HepG2 (cell line): ENCODE data around the gene DNAAF8. TPM values are rescaled to one million over a fixed set of nuclear protein-coding genes. Genes with fewer than 3 reads are reported as not detected.

Experiments used
- ARNTL ChIP-seq: sonication (generic); formaldehyde crosslinking; IDR thresholded peaks from 2 replicates; pipeline ENCODE4 v1.4.0; 2020; ENCODE audit warnings: mild to moderate bottlenecking, missing genetic modification reagents
- GABPA ChIP-seq, 2 experiments: IDR thresholded peaks; 2 replicates each; pipeline ENCODE4 v1.6.1; 2011 to 2016; ENCODE audit warnings: low read depth in 2 of 2, low read length in 1 of 2, missing biosample characterization in 1 of 2, missing genetic modification characterization in 1 of 2
- HES4 ChIP-seq: sonication (generic); formaldehyde crosslinking; IDR thresholded peaks from 2 replicates; pipeline ENCODE4 v1.9.0; 2021; ENCODE audit warnings: mild to moderate bottlenecking, missing genetic modification reagents, borderline replicate concordance
- NFRKB ChIP-seq: fragments of 450-650 bp; IDR thresholded peaks from 2 replicates; pipeline ENCODE4 v1.6.1; 2017
- POLR2A ChIP-seq, 2 experiments: IDR thresholded peaks; 2 replicates each; pipeline ENCODE4 v1.6.1; 2011; ENCODE audit warnings: low read depth in 2 of 2, low read length in 2 of 2, mild to moderate bottlenecking in 1 of 2, moderate library complexity in 1 of 2; ENCODE audit not compliant: insufficient read depth in 1 of 2
- RBFOX2 ChIP-seq: fragments of 200-400 bp; formaldehyde crosslinking; IDR thresholded peaks from 2 replicates; pipeline ENCODE4 v1.6.1; 2017; ENCODE audit warnings: low read depth, mild to moderate bottlenecking, low read length
- SIX4 ChIP-seq: sonication (generic); formaldehyde crosslinking; IDR thresholded peaks from 2 replicates; pipeline ENCODE4 v1.4.0; 2020; ENCODE audit warnings: missing genetic modification reagents
- SNAI1 ChIP-seq: sonication (generic); formaldehyde crosslinking; IDR thresholded peaks from 2 replicates; pipeline ENCODE4 v1.5.0; 2020; ENCODE audit warnings: mild to moderate bottlenecking, missing genetic modification reagents, borderline replicate concordance
- SRSF9 ChIP-seq: fragments of 200-400 bp; formaldehyde crosslinking; IDR thresholded peaks from 2 replicates; pipeline ENCODE4 v1.6.1; 2018; ENCODE audit warnings: borderline replicate concordance, mild to moderate bottlenecking, low read depth, low read length; ENCODE audit not compliant: insufficient read depth, poor library complexity, severe bottlenecking
- SUZ12 ChIP-seq: fragments of 150-350 bp; IDR thresholded peaks from 2 replicates; pipeline ENCODE4 v1.6.1; 2014; ENCODE audit warnings: low read depth, low read length
- ZC3H13 ChIP-seq: sonication (generic); formaldehyde crosslinking; IDR thresholded peaks from 2 replicates; pipeline ENCODE4 v1.8.1; 2023; ENCODE audit warnings: mild to moderate bottlenecking, missing genetic modification reagents, moderate library complexity
- ZNF350 ChIP-seq: sonication (generic); formaldehyde crosslinking; IDR thresholded peaks from 2 replicates; pipeline ENCODE4 v1.4.0; 2020; ENCODE audit warnings: mild to moderate bottlenecking, low read depth, missing genetic modification reagents, borderline replicate concordance
- ZNF761 ChIP-seq: sonication (generic); formaldehyde crosslinking; conservative IDR thresholded peaks from 2 replicates; pipeline ENCODE4 v1.4.0; 2020; ENCODE audit warnings: mild to moderate bottlenecking, missing genetic modification reagents
- ZZZ3 ChIP-seq: sonication (generic); formaldehyde crosslinking; IDR thresholded peaks from 2 replicates; pipeline ENCODE4 v1.4.0; 2020; ENCODE audit warnings: missing genetic modification reagents, mild to moderate bottlenecking, borderline replicate concordance
- polyA plus RNA-seq, 8 experiments: library from polyadenylated mRNA; depleted of rRNA in 3 of 8; stranded (reverse) in 7 of 8; unstranded in 1 of 8; fragments of >200 nt; fragmentation: Illumina TruSeq in 4 of 8; extraction: Trizol in 4 of 8; gene quantifications; 2 replicates each; pipeline versions ENCODE4 v1.2.1 to v1.2.3, GENCODE V29; 2011 to 2016; ENCODE audit warnings: low read depth in 4 of 8, missing spikeins in 1 of 8, mixed read lengths in 1 of 8; ENCODE audit not compliant: insufficient read depth in 1 of 8
- total RNA-seq, 5 experiments: library from RNA; depleted of rRNA; stranded (reverse); fragments of >200 nt; fragmentation: Illumina TruSeq; extraction: Trizol; gene quantifications; 2 replicates each; pipeline ENCODE4 v1.2.3, GENCODE V29; 2016; ENCODE audit warnings: low read depth in 1 of 5
- TF ChIP-seq, protein P1 (sequence below): sonication (generic); formaldehyde crosslinking; IDR thresholded peaks from 2 replicates; pipeline ENCODE4 v1.4.0; 2020; ENCODE audit warnings: mild to moderate bottlenecking, missing genetic modification reagents
- TF ChIP-seq, protein P2 (sequence below): sonication (generic); formaldehyde crosslinking; IDR thresholded peaks from 2 replicates; pipeline ENCODE4 v1.4.0; 2020; ENCODE audit warnings: mild to moderate bottlenecking, missing genetic modification reagents, borderline replicate concordance
- TF ChIP-seq, protein P3 (sequence below): sonication (generic); formaldehyde crosslinking; IDR thresholded peaks from 2 replicates; pipeline ENCODE4 v1.4.0; 2020; ENCODE audit warnings: missing genetic modification reagents, mild to moderate bottlenecking, borderline replicate concordance
- TF ChIP-seq, protein P4 (sequence below): sonication (generic); formaldehyde crosslinking; IDR thresholded peaks from 2 replicates; pipeline ENCODE4 v1.4.0; 2020; ENCODE audit warnings: missing genetic modification reagents

Gene DNAAF8
- total and polyA plus RNA-seq, 2 of the 13 experiments (the other 11 are each of a cell fraction or from before 2014, with no cell fraction given) = 0.44 TPM; not detected in 1

DNA sequence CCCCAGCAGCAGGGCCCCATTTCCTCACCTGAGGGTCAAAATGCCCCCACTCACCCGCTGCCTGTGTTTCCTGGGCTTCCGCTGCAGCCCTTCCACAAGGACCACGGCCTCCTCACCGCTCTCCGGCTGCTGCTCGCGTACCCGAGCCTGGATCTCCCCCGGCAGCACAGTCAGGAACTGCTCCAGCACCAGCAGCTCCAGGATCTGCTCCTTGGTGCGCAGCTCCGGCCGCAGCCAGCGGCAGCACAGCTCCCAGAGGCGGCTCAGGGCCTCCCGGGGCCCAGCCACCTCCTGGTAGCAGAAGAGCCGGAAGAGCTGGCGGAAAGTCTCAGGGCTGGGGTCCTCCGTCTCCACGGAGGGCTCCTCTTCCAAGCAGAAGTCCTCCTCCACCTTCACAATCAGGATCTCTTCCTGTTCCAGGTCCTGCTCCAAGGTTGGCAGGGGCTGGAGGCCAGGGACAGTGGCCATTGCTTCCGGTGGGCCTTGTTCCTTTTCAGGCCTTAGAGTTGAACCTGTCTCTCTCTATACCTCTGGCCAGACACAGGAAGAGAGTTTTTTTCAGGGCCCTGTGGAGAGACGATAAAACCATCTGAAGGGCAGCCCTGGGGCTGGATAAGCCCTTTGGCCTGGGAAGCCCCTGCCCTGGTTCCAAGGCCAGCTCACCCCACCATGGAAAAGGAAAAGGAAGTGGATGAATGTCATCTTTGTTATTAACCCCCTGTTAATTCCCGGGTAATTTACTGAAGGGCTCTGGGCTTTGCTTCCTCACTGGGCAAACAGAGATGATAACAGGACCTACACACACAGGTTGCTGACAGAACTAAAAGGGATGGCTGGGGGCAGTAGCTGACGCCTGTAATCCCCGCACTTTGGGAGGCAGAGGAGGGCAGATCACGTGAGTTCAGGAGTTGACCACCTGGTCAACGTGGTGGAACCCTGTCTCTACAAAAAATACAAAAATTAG, 31.5 kb downstream of the DNAAF8 start (continued):
- TF ChIP-seq SUZ12 = no peak
- no peak for TF ChIP-seq SRSF9
- no peak for TF ChIP-seq RBFOX2
- TF ChIP-seq SNAI1 = no peak
- peak in 1 of 2 experiments; percentile 62; a peak in 2 of 4 replicates for TF ChIP-seq POLR2A (IDR thresholded peaks at IDR 0.05; ENCODE audit: insufficient read depth in 1 of 2, low read depth in 2 of 2, low read length in 2 of 2)
- peak; percentile 66; the same call in 1 of the 2 replicates for TF ChIP-seq ZC3H13 (CRISPR knock-in tag)
- no peak for TF ChIP-seq SIX4
- 0 out of 2 replicates have a peak, but pooled peaks have one; percentile 1 for TF ChIP-seq ZNF350 (CRISPR knock-in tag)
- TF ChIP-seq ARNTL (CRISPR knock-in tag) = peak; percentile 39
- TF ChIP-seq, protein P1, sequence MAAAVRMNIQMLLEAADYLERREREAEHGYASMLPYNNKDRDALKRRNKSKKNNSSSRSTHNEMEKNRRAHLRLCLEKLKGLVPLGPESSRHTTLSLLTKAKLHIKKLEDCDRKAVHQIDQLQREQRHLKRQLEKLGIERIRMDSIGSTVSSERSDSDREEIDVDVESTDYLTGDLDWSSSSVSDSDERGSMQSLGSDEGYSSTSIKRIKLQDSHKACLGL (CRISPR knock-in tag) = 0 out of 2 replicates have a peak, but pooled peaks have one; percentile 43
- TF ChIP-seq, protein P2, sequence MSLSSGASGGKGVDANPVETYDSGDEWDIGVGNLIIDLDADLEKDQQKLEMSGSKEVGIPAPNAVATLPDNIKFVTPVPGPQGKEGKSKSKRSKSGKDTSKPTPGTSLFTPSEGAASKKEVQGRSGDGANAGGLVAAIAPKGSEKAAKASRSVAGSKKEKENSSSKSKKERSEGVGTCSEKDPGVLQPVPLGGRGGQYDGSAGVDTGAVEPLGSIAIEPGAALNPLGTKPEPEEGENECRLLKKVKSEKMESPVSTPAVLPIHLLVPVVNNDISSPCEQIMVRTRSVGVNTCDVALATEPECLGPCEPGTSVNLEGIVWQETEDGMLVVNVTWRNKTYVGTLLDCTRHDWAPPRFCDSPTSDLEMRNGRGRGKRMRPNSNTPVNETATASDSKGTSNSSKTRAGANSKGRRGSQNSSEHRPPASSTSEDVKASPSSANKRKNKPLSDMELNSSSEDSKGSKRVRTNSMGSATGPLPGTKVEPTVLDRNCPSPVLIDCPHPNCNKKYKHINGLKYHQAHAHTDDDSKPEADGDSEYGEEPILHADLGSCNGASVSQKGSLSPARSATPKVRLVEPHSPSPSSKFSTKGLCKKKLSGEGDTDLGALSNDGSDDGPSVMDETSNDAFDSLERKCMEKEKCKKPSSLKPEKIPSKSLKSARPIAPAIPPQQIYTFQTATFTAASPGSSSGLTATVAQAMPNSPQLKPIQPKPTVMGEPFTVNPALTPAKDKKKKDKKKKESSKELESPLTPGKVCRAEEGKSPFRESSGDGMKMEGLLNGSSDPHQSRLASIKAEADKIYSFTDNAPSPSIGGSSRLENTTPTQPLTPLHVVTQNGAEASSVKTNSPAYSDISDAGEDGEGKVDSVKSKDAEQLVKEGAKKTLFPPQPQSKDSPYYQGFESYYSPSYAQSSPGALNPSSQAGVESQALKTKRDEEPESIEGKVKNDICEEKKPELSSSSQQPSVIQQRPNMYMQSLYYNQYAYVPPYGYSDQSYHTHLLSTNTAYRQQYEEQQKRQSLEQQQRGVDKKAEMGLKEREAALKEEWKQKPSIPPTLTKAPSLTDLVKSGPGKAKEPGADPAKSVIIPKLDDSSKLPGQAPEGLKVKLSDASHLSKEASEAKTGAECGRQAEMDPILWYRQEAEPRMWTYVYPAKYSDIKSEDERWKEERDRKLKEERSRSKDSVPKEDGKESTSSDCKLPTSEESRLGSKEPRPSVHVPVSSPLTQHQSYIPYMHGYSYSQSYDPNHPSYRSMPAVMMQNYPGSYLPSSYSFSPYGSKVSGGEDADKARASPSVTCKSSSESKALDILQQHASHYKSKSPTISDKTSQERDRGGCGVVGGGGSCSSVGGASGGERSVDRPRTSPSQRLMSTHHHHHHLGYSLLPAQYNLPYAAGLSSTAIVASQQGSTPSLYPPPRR (CRISPR knock-in tag) = no peak
- TF ChIP-seq, protein P3, sequence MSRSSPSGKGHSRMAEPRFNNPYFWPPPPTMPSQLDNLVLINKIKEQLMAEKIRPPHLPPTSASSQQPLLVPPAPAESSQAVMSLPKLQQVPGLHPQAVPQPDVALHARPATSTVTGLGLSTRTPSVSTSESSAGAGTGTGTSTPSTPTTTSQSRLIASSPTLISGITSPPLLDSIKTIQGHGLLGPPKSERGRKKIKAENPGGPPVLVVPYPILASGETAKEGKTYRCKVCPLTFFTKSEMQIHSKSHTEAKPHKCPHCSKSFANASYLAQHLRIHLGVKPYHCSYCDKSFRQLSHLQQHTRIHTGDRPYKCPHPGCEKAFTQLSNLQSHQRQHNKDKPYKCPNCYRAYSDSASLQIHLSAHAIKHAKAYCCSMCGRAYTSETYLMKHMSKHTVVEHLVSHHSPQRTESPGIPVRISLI = peak; percentile 80; the same call in 1 of the 2 replicates
- TF ChIP-seq, protein P4, sequence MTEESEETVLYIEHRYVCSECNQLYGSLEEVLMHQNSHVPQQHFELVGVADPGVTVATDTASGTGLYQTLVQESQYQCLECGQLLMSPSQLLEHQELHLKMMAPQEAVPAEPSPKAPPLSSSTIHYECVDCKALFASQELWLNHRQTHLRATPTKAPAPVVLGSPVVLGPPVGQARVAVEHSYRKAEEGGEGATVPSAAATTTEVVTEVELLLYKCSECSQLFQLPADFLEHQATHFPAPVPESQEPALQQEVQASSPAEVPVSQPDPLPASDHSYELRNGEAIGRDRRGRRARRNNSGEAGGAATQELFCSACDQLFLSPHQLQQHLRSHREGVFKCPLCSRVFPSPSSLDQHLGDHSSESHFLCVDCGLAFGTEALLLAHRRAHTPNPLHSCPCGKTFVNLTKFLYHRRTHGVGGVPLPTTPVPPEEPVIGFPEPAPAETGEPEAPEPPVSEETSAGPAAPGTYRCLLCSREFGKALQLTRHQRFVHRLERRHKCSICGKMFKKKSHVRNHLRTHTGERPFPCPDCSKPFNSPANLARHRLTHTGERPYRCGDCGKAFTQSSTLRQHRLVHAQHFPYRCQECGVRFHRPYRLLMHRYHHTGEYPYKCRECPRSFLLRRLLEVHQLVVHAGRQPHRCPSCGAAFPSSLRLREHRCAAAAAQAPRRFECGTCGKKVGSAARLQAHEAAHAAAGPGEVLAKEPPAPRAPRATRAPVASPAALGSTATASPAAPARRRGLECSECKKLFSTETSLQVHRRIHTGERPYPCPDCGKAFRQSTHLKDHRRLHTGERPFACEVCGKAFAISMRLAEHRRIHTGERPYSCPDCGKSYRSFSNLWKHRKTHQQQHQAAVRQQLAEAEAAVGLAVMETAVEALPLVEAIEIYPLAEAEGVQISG (CRISPR knock-in tag) = peak; percentile 32; the same call in 1 of the 2 replicates
- no peak for TF ChIP-seq ZNF761 (CRISPR knock-in tag)
- no peak for TF ChIP-seq NFRKB
- no peak for TF ChIP-seq GABPA (IDR thresholded peaks at IDR 0.05; ENCODE audit: low read depth, low read length)
- TF ChIP-seq GABPA (CRISPR knock-in tag; IDR thresholded peaks at IDR 0.05; ENCODE audit: low read depth) = no peak
- TF ChIP-seq ZZZ3 = peak; percentile 38; the same call in 1 of the 2 replicates
- 0 out of 2 replicates have a peak, but pooled peaks have one; percentile 8 for TF ChIP-seq HES4 (CRISPR knock-in tag)
